HS-5 (cell line): ENCODE measurements around the gene C16orf86.

Experiments
- DNase-seq: peaks from one replicate; pipeline ENCODE4 v3.0.0-alpha.2; 2012; ENCODE audit warnings: low read depth

Gene C16orf86, protein sequence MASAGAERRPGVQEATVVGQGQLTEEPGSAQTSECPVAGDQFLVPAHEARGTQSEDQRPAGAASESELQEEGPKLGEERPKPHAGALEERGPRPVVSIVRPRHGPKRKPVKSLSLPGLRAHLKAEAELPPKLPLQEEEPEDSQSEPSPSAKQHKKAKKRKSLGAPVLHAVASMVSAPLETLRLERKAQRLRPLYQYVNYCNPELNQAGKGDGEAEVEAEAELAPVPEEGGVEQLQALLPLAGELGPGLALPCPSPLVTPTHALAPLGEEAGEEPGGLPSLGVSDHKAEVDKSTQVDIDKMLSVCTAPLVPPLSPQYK

DNA sequence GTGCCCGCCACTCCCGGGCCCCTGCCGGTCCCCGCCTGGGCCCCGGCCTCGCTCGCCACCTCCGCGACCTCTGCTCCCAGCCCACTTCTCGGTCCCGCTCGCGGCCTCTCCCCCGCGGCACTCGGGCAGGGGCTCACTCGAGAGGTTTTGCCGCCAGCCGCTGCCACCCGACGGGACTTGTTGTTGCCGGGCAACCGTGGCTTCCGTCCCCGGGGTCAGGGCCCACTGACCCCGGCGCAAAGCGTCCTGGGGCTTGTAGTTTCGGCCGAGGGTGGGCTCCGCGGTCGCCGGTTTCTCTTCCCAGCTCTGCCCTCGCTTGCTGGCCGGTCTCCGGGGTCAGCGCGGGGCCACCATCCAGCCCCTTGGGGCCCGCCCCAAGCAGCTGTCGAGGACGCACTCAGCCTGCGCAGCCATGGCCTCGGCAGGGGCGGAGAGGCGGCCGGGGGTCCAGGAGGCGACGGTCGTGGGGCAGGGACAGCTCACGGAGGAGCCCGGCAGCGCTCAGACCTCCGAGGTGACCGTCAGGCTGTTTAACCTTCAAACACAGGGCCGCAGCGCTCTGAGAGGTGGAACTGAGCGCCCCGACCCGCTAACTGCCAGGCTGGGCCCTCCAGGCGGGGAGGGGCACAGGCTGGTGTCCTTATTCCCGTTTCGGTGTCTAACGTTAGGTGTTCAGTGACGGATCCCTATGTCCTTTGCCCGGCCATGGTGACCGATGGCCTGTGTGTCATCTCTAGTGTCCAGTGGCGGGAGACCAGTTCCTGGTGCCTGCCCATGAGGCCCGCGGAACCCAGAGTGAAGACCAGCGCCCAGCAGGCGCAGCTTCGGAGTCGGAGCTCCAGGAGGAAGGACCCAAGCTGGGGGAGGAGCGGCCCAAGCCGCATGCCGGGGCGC, at the start of gene C16orf86, which contains the start of gene ENKD1:
Gene C16orf86, plus strand, starts transcription at position 256 of the 894 bp plus-strand sequence. Its CDS starts 157 bp downstream, at position 413.
Gene ENKD1, minus strand, starts transcription at position 192 of the 894 bp plus-strand sequence. CDS start 308 bp downstream, outside the sequence.
- peak; percentile 22 for DNase-seq

DNA sequence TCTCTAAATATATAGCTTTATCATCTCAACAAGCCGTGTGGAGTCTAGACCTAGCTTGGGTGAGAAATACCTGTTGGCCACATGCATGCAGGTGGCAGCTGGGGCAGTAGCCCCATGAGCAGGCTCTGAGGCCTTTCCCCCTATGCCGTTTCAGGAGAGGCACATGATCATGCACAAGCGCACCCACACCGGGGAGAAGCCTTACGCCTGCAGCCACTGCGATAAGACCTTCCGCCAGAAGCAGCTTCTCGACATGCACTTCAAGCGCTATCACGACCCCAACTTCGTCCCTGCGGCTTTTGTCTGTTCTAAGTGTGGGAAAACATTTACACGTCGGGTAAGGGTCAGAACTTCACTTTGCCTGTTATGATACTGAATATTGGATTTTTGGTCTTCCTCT, 38.4 kb upstream of the C16orf86 start:
- no peak for DNase-seq

DNA sequence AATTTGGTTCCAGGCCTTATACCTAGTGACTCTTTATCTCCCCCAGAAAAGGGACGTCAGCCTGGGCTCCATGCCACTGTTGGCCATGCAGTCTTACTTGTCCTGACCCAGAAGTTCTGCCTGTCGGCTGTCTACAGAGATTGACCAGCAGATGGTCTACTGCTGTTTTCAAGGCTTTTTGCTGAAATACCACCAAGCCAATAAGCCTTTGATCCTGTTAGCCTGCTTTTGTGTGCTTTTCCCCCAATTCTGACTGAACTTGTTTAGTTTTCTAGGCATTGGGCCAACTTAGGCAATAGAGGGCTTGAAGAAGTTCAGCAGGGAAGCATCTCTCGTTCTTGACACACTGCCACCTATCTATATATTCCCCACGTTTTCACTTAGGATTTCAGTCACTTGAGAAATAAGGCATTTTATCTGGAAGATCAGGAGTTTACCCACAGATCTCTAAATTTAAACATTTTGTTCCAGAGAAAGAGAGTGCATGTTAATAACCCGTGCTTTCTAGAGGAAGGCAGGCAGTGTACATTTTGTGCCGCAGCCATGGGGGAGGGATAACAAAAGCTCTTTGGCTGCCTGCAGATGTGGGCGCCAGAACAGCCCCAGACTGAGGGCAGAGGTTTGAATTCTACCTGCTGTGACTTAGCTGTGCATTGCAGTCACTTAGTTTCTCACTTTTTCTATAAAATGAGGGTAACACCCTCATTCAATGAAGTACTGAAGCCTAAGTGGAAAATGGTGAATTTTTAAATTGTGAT, 34.0 kb upstream of the C16orf86 start:
- DNase-seq, result no peak

DNA sequence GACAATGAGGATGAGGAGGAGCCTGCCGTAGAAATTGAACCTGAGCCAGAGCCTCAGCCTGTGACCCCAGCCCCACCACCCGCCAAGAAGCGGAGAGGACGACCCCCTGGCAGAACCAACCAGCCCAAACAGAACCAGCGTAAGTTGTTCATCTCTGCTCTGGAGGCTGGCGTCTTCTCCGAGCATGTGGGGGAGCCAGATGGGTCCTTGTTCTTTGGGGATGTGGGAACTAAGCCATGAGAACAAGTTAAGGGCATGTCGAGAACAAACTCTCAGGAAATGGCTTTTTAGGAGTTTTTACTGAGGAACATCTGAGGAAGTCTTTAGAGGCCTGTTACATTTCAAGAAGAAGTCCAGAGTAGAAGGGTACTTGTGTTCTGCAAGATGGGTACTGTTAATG, 29.9 kb upstream of the C16orf86 start:
- no peak for DNase-seq

DNA sequence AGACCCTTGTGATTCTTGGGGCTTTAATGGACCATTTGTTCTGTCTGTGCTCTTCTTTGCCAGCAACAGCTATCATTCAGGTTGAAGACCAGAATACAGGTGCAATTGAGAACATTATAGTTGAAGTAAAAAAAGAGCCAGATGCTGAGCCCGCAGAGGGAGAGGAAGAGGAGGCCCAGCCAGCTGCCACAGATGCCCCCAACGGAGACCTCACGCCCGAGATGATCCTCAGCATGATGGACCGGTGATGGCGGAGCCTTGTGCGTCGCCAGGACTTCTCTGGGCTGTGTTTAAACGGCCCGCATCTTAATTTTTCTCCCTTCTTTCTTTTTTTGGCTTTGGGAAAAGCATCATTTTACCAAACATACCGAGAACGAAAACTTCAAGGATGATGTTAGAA, 29.0 kb upstream of the C16orf86 start:
- no peak for DNase-seq

DNA sequence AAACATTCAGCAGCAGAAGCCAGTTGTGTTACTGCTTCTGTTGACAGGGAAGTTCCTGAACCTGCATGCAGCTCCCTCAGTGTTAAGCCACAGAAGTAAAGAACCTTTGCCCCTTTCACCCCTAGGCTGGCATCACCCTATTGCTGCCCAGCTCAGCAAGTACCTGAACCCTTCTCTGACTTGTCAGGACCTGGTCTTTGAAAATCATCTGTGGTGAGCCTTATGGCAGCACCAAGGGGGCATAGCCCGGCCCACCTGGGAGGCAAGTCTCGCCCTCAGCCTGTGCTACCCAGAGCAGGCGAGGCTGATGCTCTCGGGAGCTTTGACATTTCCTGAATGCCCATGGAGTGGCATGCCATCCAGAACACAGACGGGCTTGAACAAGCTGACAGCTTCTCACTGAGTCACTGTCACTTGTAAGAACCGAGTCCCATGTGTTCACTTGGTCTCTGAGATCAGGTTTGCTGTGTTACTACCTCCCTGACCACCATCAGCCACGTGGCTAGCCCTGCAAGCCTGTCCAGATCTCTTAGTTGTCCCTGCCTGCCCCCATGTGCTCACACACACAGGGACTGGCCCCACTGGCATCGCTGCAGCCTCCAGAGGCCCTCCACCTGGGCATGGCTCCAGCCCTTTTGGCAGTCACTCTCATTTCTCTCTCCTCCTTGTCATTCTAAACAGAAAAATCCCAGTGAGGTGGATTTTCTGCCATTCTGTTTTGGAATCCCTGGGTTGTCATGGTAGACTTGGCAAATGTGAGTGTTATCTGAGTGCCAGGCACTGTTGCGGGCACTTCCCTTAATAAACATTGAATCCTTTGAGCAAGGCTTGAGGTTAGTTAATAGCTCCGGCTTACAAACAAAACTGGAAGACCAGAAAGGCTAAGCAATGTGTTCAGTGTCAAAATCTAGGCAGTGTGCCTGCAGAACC, 24.6 kb upstream of the C16orf86 start:
- DNase-seq, result no peak

DNA sequence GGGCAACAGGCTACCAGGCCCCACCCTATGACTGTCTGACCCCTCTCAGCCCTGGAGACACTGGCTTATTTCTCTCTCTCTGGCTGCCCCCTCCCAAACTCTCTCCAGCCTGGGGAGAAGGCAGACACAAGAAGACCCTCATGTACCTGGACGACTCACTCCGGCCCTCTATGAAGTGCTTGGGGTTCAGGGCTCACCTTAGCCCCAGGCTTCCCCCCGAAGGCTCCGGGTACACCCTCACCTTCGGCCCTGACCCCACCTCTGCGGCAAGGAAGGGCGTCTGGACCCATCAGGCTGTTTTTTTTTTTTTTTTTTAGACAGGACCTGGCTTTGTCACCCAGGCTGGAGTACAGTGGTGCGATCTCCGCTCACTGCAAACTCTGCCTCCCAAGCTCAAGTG, 22.6 kb upstream of the C16orf86 start:
- no peak for DNase-seq

DNA sequence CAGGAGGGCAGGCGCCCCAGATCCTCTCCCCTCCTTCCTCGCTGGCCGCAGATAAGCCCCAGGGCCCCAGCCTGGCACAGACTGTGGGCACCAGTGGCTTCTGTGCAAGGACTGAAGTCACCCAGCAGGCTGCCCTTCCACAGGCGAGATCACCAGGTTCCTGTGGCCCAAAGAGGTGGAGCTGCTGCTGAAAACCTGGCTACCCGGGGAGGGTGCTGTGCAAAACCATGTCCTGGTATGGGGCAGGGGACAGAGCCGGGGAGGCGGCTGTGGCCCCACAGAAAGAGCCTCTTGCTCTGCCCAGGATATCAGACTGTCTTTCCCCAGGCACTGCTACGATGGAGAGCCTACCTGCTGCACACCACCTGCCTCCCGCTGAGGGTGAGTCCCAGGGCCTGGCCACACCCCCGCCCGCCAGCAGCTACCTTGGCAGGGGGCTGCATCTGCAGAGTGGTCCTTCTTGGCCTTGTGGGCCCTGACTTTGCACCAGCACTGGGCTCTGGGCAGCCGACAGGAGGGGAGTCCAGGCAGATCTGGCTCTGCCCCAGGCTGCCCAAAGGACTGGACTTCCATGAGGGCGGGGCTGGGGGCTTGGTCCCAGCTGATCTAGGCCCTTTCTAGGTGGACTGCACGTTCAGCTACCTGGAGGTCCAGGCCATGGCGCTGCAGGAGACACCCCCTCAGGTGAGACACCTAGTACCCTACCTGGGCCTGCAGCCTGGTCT, 21.1 kb upstream of the C16orf86 start:
- no peak for DNase-seq

DNA sequence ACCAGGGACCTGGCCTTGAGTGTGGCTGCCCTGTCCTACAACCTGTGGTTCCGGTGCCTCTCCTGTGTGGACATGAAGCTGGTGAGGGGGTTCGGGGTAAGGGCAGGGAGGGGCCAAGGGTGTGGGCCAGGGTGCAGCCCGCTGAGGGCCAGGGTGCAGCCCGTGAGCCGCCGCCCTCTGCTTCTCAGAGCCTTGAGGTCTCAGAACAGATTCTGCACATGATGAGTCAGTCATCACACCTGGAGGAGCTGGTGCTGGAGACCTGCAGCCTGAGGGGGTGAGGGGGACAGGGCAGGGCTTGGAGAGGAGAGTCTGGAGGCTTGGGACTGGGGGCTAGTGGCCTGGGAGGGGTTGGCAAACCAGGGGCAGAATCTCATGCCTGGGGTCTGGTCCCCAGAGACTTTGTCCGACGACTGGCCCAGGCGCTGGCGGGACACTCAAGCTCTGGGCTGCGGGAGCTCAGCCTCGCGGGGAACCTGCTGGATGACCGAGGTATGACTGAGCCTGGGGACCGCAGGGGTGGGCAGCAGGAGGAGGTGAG, 19.4 kb upstream of the C16orf86 start:
- no peak for DNase-seq

DNA sequence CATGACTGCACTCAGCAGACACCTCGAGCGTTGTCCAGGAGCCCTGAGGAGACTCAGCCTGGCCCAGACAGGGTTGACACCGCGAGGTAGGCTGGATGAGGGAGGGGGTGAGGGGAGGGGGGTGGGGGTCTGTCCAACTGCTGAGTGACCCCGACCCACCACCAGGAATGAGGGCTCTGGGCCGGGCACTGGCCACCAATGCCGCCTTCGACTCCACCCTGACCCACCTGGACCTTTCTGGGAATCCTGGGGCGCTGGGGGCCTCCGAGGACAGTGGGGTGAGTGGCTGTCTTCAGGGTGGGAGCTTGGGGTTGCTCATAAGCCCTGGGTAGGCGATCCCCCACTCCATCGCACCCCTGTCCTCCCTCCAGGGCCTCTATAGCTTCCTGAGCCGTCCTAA, 18.9 kb upstream of the C16orf86 start:
- no peak for DNase-seq

DNA sequence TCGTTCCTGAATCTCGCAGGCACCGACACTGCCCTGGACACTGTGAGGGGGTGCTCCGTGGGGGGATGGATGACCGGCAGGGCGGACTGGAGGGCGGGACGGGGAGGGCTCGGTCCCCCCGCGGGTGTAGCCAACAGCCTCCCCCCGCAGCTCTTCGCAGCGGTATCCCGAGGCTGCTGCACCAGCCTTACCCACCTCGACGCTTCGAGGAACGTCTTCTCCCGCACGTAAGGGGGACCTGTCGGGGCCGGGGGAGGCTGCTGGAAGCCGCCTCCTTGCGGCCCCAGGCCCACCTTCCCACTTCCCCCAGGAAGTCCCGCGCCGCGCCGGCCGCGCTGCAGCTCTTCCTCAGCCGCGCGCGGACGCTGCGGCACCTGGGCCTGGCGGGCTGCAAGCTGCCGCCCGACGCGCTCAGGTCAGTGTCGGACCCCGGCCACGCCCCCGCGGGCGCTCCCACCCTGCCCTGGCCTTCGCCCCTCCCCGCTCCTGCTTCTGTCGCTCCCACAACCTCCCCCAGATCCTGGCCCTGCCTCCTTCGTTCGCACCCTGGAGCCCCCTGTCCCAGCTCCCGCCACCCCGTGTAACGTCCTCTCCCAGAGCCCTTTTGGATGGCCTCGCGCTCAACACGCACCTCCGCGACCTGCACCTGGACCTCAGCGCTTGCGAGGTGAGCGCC, 18.4 kb upstream of the C16orf86 start:
- DNase-seq, result no peak

DNA sequence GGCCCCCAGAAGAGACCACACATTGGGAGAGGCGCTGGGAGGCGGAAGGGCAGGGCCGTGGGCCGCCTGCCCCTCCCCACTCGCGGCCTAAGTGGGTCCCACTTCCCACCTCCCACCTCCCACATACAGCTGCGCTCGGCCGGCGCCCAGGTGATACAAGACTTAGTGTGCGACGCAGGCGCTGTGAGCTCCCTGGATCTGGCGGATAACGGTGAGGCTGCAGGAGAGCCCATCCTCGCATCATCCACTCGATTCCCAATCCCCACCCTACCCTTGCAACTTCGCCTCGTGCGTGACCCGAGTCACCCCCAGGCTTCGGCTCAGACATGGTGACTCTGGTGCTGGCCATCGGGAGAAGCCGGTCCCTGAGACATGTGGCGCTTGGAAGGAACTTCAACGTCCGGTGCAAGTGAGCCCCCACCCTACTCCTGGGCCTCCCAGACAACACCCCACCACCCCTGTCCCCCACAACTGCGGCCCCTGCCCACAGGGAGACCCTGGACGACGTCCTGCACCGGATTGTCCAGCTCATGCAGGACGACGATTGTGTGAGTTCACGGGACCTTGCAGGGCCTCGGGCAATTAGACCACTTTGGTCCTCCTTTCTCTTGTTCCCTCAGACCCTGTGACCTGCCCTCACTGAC, 17.7 kb upstream of the C16orf86 start:
- DNase-seq, result no peak

DNA sequence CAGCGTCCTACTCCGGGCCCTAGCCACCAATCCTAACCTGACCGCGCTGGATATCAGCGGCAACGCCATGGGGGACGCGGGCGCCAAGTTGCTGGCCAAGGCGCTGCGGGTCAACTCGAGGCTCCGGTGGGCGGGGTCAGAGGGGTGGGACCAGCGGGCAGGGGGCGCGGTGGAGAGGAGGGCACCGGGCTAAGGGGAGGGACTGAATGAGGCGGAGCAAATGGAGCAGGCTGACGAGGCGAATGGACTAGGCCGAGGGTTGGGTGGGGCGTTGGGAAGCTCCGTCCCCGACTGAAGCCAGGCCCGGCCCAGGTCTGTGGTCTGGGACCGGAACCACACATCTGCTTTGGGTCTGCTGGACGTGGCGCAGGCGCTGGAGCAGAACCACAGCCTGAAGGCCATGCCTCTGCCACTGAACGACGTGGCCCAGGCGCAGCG, 17.1 kb upstream of the C16orf86 start:
- DNase-seq, result no peak

DNA sequence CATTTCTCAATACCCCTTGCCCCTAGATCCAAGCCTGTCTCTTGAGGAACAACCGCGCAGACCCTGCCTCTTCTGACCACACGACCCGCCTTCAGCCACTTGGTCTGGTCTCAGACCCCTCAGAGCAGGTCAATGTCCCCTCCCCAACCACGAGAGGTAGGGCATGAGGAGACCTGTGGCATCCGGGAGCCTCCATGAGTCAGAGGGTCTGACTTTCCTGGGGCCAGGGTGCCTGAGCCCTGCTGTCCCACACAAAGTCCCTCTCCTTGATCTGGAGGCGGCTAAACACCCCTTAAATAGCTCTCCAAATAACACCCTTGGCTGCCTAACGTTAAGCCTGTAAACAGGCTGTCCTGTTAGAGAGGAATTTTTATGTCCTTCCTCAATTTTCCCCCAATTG, 16.6 kb upstream of the C16orf86 start:
- no peak for DNase-seq

DNA sequence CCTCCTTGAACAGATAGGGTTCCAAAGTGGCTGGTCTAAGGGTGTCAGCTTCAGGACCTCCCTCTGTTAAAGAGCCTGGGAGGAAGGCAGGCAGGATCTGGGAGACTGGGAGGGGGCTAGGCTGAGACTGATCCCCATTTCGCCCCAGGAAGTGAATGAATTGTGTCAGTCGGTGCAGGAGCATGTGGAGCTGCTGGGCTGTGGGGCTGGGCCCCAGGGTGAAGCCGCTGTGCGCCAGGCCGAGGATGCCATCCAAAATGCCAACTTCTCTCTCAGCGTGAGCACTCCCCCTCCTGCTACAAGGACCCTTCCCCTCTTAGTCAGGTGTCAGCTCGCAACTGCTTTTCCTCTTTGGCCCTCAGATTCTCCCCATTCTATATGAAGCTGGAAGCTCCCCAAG, 15.6 kb upstream of the C16orf86 start:
- DNase-seq, result no peak

DNA sequence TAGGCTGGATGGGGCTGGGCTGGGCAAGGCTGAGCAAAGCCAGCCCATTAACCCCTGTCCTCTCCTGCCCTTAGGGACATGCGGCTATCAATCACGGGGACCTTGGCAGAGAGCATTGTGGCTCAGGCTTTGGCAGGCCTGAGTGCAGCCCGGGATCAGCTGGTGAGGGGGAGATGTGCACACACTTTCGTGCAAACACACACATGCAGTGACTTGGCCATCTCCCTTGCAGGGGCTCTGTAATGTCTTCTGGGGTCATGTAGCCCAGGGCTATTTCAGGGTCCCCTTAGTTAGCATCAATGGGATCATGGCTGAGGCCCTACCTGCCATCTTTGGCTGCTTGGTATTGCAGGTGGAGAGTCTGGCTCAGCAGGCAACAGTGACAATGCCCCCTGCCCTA, 14.8 kb upstream of the C16orf86 start:
- DNase-seq, result no peak

DNA sequence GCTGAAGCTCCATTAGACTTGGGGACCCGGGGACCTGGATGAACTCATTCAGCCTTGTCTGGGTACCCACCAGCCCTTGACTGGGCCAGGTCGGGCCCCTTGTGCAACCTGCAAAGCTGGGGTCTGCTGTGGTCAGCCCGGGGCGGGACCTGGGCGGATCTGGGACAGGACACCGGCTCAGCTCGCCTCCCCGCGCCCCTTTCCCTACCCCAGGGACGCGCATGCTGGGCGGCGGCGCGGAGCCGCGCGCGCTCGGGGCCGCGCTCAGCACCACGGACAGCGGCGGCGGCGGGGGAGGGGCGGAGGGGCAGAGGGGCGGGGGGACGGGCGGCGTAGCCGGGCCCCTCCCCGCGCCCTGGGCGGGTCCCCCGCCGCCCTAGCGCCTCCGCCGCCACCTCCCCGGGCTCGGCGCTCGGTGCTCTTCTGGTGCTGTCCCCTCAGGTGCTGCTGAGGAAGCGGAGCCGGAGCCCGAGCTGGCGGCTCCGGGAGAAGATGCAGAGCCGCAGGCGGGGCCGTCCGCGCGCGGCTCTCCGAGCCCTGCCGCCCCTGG, 14.0 kb upstream of the C16orf86 start:
- no peak for DNase-seq

DNA sequence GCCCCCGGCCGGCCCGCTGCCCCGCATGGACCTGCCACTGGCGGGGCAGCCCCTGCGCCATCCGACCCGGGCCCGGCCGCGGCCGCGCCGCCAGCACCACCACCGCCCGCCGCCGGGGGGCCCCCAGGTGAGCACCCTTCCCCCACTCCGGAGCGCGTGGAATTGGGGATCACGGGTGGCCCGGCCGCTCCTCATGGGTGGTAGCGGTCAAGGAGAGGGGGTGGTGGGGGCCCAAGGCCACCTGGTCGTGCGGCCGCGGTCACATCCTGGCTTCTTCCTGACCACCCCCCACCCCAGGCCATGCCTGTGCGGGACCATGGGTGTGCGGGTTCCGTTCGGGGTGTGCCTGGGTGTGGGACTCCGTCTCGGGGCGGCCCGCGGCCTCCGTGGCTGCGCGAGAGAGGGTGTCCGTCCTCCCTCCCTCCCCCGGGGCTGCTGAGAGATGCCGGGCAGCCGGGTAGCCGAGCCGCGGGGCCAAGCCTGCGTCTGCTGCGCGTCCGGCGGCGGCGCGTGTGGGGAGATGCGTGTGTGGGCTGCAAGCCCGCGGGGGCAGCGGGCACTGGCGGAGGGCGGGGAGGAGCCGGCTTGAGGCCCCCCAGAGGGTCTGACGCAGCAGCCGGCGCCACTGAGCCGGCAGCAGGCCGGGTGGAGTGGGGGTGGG, 13.4 kb upstream of the C16orf86 start:
- DNase-seq, result no peak
